ENCODE data around the gene NECAB3. TPM values are rescaled to one million over a fixed set of nuclear protein-coding genes. Genes with fewer than 3 reads are reported as not detected.

NECAB3 gene
- total and polyA plus RNA-seq, 9 donors, result 9.2 to 166 (median 96.5) TPM

GRCh38 chr20:33684533-33685327 lies 10.5 kb upstream of the NECAB3 start:
- Histone ChIP-seq H3K4me1 (ENCODE audit: insufficient read depth) (peaks cover 27% of the 10 kb centered on the region), H3K27ac (no peak overlapping the region), H3K27me3 (no peaks in the 10 kb centered on the region), H3K4me3 (no peak overlapping the region), H3K9me3 (no peaks in the 10 kb centered on the region), H3K36me3 (no peaks in the 10 kb centered on the region)
- WGBS, 3 donors, result 35 to 48% (median 46%) methylated on average over 9 to 10 of the region's 10 CpGs
- peak in 3 of 5 donors; percentile 40 to 60 (median 50) for DNase-seq
- TF ChIP-seq CTCF (IDR thresholded peaks at IDR 0.05), result no peak
- TF ChIP-seq POLR2A (IDR thresholded peaks at IDR 0.05), result no peak
- no peak for TF ChIP-seq EP300 (IDR thresholded peaks at IDR 0.05)
- intact Hi-C loops (cut with DNase I), result no loop called here

DNA sequence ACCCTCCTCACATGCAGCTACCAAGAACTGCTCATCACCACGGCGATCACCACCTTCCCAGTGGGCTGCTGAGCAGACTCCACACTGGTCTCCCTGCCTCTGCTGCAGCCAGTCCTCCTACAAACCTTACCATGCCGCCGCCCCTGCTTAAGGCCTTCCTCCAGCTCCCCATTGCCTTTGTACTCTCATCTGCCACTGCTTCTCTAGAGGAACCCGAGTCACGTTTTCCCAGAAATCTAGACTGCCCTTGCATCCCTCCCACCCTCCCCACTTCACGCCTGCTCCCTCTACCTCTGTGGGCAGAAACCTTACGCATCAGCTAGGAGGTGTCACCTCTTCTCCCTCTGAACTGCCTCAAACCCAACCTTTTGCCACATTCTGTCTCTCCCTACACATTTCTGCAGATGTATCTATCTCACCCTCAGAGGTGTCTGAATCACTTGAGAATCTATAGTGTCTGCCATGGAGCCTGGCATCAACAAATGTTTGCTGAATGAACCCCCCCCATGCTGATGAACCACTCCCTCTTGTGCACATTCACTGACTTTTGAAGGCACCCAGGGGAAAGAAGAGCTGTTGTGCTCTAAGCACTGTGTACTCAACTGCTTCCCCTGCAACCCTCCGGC lies 7.6 kb upstream of the NECAB3 start:
- intact Hi-C loops (cut with DNase I), result no loop called here
- WGBS, 3 donors, result 87 to 90% (median 89%) methylated on average over 9 of the region's 9 CpGs
- H3K27ac ChIP-seq, result no peak overlapping the region
- no peaks in the 10 kb centered on the region for H3K36me3 ChIP-seq
- no peaks in the 10 kb centered on the region for H3K27me3 ChIP-seq
- DNase-seq, result no peak
- H3K9me3 ChIP-seq, result no peaks in the 10 kb centered on the region
- no peak for TF ChIP-seq POLR2A (IDR thresholded peaks at IDR 0.05)
- no peak for TF ChIP-seq CTCF (IDR thresholded peaks at IDR 0.05)
- no peak for TF ChIP-seq EP300 (IDR thresholded peaks at IDR 0.05)
- H3K4me1 ChIP-seq (ENCODE audit: insufficient read depth), result peaks cover 35% of the 10 kb centered on the region
- H3K4me3 ChIP-seq, result no peak overlapping the region

DNA sequence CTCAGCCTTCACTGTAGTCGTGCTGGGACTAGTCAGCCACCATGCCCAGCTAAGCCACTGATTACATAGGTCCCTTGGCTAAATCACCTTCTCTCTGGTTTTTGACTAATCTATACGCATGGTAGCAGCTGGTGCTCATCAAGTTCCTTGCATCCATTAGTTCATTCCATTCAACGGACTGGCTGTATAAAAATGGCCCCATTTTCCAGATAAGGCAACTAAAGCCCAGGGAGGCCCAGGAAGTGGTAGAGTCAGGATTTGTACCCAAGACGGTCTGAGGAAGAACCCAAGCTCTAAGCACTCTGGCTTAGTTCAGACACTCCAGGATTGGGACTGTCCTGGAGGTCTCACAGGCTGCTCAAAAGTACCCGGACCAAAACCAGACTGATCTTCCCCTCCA lies 7.1 kb upstream of the NECAB3 start:
- TF ChIP-seq POLR2A (IDR thresholded peaks at IDR 0.05) (no peak), EP300 (IDR thresholded peaks at IDR 0.05) (no peak), CTCF (IDR thresholded peaks at IDR 0.05) (no peak)
- Histone ChIP-seq H3K36me3 (no peaks in the 10 kb centered on the region), H3K4me1 (ENCODE audit: insufficient read depth) (peaks cover 41% of the 10 kb centered on the region), H3K9me3 (no peaks in the 10 kb centered on the region), H3K27ac (peak overlapping the region in 1 of 2 donors; percentile 93), H3K4me3 (no peak overlapping the region), H3K27me3 (no peaks in the 10 kb centered on the region)
- no peak for DNase-seq
- intact Hi-C loops (cut with DNase I), result no loop called here
- WGBS, 3 donors, result 69 to 84% (median 78%) methylated on average over 5 of the region's 5 CpGs

- H3K9me3 ChIP-seq, result no peaks in the 10 kb centered on the region
- H3K4me3 ChIP-seq, result no peak overlapping the region
- no peak for TF ChIP-seq POLR2A (IDR thresholded peaks at IDR 0.05)
- no peak for TF ChIP-seq EP300 (IDR thresholded peaks at IDR 0.05)
- H3K27ac ChIP-seq, result peak overlapping the region in 1 of 2 donors; percentile 93
- intact Hi-C loops (cut with DNase I), result no loop called here
- DNase-seq, result no peak
- 40 to 59% (median 50%) methylated on average over 2 of the region's 2 CpGs for whole genome bisulfite sequencing, 3 donors
- H3K27me3 ChIP-seq, result no peaks in the 10 kb centered on the region
- H3K4me1 ChIP-seq (ENCODE audit: insufficient read depth), result peaks cover 47% of the 10 kb centered on the region
- H3K36me3 ChIP-seq, result no peaks in the 10 kb centered on the region
Observed at GRCh38 chr20:33680686-33681085, 6.5 kb upstream of the NECAB3 start.

Data from ovary (tissue), 9 donors.